Stomach (tissue), 9 donors: ENCODE measurements around the gene RNF44. TPM values are rescaled to one million over a fixed set of nuclear protein-coding genes. Genes with fewer than 3 reads are reported as not detected.

Source experiments
- DNase-seq, 2 donors: peaks; one replicate each; pipeline versions ENCODE4 v3.0.0 to v3.0.0-alpha.2; 2013 to 2019
- H3K27ac ChIP-seq, 5 donors: fragments of 200-600 bp in 4 of 5; sonication (generic) in 4 of 5; one replicate each; pipeline ENCODE4 v1.5.1; 2013 to 2019; ENCODE audit warnings: mild to moderate bottlenecking in 1 of 5, moderate library complexity in 1 of 5
- H3K27me3 ChIP-seq, 3 donors: fragments of 200-600 bp; sonication (generic); one replicate each; pipeline ENCODE4 v1.5.1; 2017 to 2019; ENCODE audit warnings: mixed run types in 1 of 3
- H3K36me3 ChIP-seq, 4 donors: fragments of 200-600 bp; sonication (generic); 1 replicate in 3 of 4; 2 replicates in 1 of 4; pipeline ENCODE4 v1.5.1; 2016 to 2019
- H3K4me1 ChIP-seq, 4 donors: fragments of 200-600 bp; sonication (generic); one replicate each; pipeline ENCODE4 v1.5.1; 2016 to 2019
- H3K4me3 ChIP-seq, 4 donors: fragments of 200-600 bp; sonication (generic) in 3 of 4; one replicate each; pipeline ENCODE4 v1.5.1; 2016 to 2019; ENCODE audit warnings: mild to moderate bottlenecking in 1 of 4
- H3K9me3 ChIP-seq, 4 donors: fragments of 200-600 bp; sonication (generic); one replicate each; pipeline ENCODE4 v1.5.1; 2016 to 2019
- CTCF ChIP-seq, 7 experiments: fragments of 450-650 bp in 4 of 7; fragments of 200-600 bp in 3 of 7; sonication (generic) in 3 of 7; IDR thresholded peaks; one replicate each; pipeline ENCODE4 v1.5.1; 2016 to 2019; ENCODE audit warnings: antibody characterized with exemption in 7 of 7, control low read depth in 2 of 7, mild to moderate bottlenecking in 1 of 7
- EP300 ChIP-seq: sonication (generic); formaldehyde crosslinking; IDR thresholded peaks from one replicate; pipeline ENCODE4 v1.6.1; 2017; ENCODE audit warnings: antibody characterized with exemption
- POLR2A ChIP-seq, 4 donors: fragments of 450-650 bp; IDR thresholded peaks; one replicate each; pipeline ENCODE4 v1.6.1; 2016; ENCODE audit warnings: antibody characterized with exemption in 4 of 4, control low read depth in 2 of 4, mild to moderate bottlenecking in 1 of 4, moderate library complexity in 1 of 4
- POLR2AphosphoS5 ChIP-seq, 3 donors: sonication (generic); formaldehyde crosslinking; IDR thresholded peaks; one replicate each; pipeline ENCODE4 v1.6.1; 2016; ENCODE audit warnings: antibody characterized with exemption in 3 of 3
- WGBS, 5 donors: extraction: QIAGEN DNeasy Blood & Tissue Kit in 3 of 5; methylation state at CpG; one replicate each; pipeline versions ENCODE4 v1.1.5 to v1.1.7; 2013 to 2018; 5-methylcytosine and 5-hydroxymethylcytosine counted together
- intact Hi-C: fragments of 100-400 bp; cut with DNase I; formaldehyde crosslinking; loops from one replicate; pipeline ENCODE4 v1.15.1; 2023; ENCODE audit warnings: low total_unique reads
- polyA plus RNA-seq, 3 donors: library from polyadenylated mRNA; stranded (reverse); fragments of 200-250 nt; gene quantifications; one replicate each; pipeline ENCODE4 v1.2.3, GENCODE V29; 2013
- total RNA-seq, 5 donors: library from RNA; depleted of rRNA; stranded (reverse); fragments of >200 nt; gene quantifications; one replicate each; pipeline versions ENCODE4 v1.1.0 to v1.2.3, GENCODE V29; 2014 to 2016
- donor health status: healthy with polysubstance abuse.
- donor health status: Bipolar disorder and iron deficiency.
- donor health status: healthy.

RNF44 gene
- total and polyA plus RNA-seq, 8 donors = 6.6 to 176 (median 18.9) TPM

DNA sequence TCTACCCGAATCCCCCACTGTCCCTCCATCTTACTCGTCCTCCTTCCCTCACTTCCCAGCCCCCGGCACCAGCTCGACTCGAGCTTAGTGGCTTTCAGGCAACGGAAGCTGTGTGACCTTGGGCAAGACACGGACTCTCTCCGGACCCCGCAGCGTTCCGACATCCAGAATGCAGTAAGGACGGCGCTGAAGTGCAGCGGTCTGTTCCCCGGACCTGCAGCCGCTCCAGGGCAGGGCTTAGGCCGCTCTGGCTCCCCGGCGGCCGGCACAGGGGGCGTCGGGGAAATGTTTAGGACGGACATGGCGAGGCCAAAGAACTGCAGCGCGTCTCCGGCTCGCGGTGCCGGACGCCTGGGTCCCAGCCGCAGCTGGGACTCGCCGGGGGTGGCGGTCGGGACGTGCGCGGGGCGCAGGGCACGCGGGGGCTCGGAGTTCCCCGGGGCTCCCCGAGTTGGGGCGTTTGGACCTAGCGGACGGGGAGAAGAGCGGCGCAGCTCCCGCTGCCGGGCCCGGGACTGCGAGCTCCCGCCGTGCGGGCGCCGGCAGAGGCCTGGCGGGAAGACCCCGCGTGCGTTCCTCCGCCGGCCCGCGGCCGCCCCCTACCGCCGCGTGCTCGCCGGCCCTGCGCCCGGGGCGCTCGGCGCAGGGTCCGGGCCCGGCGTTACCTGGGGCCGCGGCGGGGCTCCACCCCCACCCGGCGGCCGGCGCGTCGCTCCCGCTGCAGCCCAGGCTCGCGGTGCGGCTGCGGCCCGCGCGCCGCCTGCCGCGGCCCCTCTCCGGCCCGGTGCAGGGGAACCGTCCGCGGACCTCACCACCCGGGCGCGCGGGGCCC lies 5.6 kb upstream of the RNF44 start:
- H3K9me3 ChIP-seq = no peaks in the 10 kb centered on the region
- TF ChIP-seq POLR2AphosphoS5 (IDR thresholded peaks at IDR 0.05) = no peak
- peak in 1 of 7 experiments; percentile 28 for TF ChIP-seq CTCF (IDR thresholded peaks at IDR 0.05)
- H3K27me3 ChIP-seq = no peaks in the 10 kb centered on the region
- H3K36me3 ChIP-seq = no peaks in the 10 kb centered on the region
- intact Hi-C loops = no loop called here
- peak overlapping the region; percentile 58 to 76 (median 70) for H3K4me3 ChIP-seq
- peak in 1 of 2 donors; percentile 79 for DNase-seq
- H3K27ac ChIP-seq = peak overlapping the region; percentile 75 to 93 (median 88)
- WGBS, 5 donors = 0 to 6% (median 1%) methylated on average over 13 to 110 of the region's 110 CpGs
- H3K4me1 ChIP-seq = peaks cover 23 to 66% (median 50%) of the 10 kb centered on the region in 4 donors

- H3K27me3 ChIP-seq = no peaks in the 10 kb centered on the region
- no peaks in the 10 kb centered on the region for H3K9me3 ChIP-seq
- intact Hi-C loops = no loop called here
- H3K36me3 ChIP-seq = no peaks in the 10 kb centered on the region
- H3K4me1 ChIP-seq = peaks cover 23 to 66% (median 50%) of the 10 kb centered on the region in 4 donors
- H3K27ac ChIP-seq = peak overlapping the region; percentile 75 to 93 (median 86)
- no peak for TF ChIP-seq POLR2AphosphoS5 (IDR thresholded peaks at IDR 0.05)
- TF ChIP-seq EP300 = no peak
- TF ChIP-seq CTCF (IDR thresholded peaks at IDR 0.05) = no peak
- TF ChIP-seq POLR2A (IDR thresholded peaks at IDR 0.05) = no peak
- WGBS, 5 donors = 32 to 46% (median 44%) methylated on average over 11 to 16 of the region's 16 CpGs
- H3K4me3 ChIP-seq = peak overlapping the region; percentile 58 to 76 (median 70)
- DNase-seq = peak; percentile 49 to 80
Measured at GRCh38 chr5:176542135-176542595, 5.0 kb upstream of the RNF44 start.

GRCh38 chr5:176541338-176542134 lies 4.3 kb upstream of the RNF44 start:
- H3K4me1 ChIP-seq = peaks cover 23 to 66% (median 50%) of the 10 kb centered on the region in 4 donors
- DNase-seq = peak; percentile 75 to 90
- H3K27ac ChIP-seq = peak overlapping the region; percentile 75 to 93 (median 86)
- H3K36me3 ChIP-seq = no peaks in the 10 kb centered on the region
- peak in 2 of 3 donors; percentile 45 to 58 for TF ChIP-seq POLR2AphosphoS5 (IDR thresholded peaks at IDR 0.05)
- no peak for TF ChIP-seq EP300
- H3K27me3 ChIP-seq = no peaks in the 10 kb centered on the region
- intact Hi-C loops = no loop called here
- no peaks in the 10 kb centered on the region for H3K9me3 ChIP-seq
- 36 to 68% (median 44%) methylated on average over 10 to 12 of the region's 12 CpGs for WGBS, 5 donors
- H3K4me3 ChIP-seq = peak overlapping the region in 3 of 4 donors; percentile 58 to 76 (median 70)

GRCh38 chr5:176540956-176541337 lies 3.7 kb upstream of the RNF44 start:
- no peaks in the 10 kb centered on the region for H3K36me3 ChIP-seq
- no peak overlapping the region for H3K4me3 ChIP-seq
- peak overlapping the region in 4 of 5 donors; percentile 77 to 93 (median 87) for H3K27ac ChIP-seq
- intact Hi-C loops = no loop called here
- WGBS, 5 donors = 77 to 85% (median 81%) methylated on average over 8 of the region's 8 CpGs
- no peaks in the 10 kb centered on the region for H3K27me3 ChIP-seq
- no peak for TF ChIP-seq EP300
- no peak for TF ChIP-seq CTCF (IDR thresholded peaks at IDR 0.05)
- TF ChIP-seq POLR2AphosphoS5 (IDR thresholded peaks at IDR 0.05) = no peak
- TF ChIP-seq POLR2A (IDR thresholded peaks at IDR 0.05) = no peak
- H3K9me3 ChIP-seq = no peaks in the 10 kb centered on the region
- peaks cover 24 to 66% (median 55%) of the 10 kb centered on the region in 4 donors for H3K4me1 ChIP-seq
- no peak for DNase-seq
